Epithelial cell of proximal tubule (primary cell): ENCODE data around the gene AFF3. TPM values are rescaled to one million over a fixed set of nuclear protein-coding genes. Genes with fewer than 3 reads are reported as not detected.
"Not testable (repeated sequence)": the region's sequence is repeated elsewhere in the genome, so short reads cannot be mapped to it uniquely, and the experiment has no call there.

Experiments
- DNase-seq: peaks from one replicate; pipeline ENCODE4 v3.0.0-alpha.2; 2011; ENCODE audit warnings: low read depth
- H3K4me3 ChIP-seq: 2 replicates; pipeline ENCODE4 v1.5.1; 2011; ENCODE audit warnings: low read depth, mild to moderate bottlenecking, low read length
- CTCF ChIP-seq: conservative IDR thresholded peaks from 2 replicates; pipeline ENCODE4 v1.5.1; 2012; ENCODE audit warnings: low read depth, mild to moderate bottlenecking, low read length
- total RNA-seq: library from RNA; depleted of rRNA; stranded (reverse); fragments of >200 nt; gene quantifications from 2 replicates; pipeline ENCODE4 v1.2.3, GENCODE V29; 2015

AFF3 gene
- total RNA-seq, 1 donor from 2014 or later = 0.35 TPM

DNA sequence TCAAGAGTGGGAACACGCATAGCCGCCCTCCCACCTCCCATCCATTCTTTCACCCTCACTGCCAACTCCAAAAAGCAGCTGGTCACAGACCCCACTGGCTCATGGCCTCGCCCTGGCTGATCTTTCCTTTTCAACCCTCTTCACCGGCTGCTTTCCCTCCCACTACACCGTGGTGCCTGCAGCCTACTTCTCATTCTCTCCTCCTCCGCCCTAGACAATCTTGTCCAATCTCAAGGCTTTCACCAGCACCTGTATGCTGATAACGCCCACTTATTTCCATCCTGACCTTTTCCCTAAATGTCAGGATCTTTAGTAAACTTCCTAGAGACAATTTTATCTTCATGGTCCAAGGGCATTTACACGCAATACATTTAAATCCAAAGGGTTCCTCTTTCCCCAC is 50.6 kb downstream of the AFF3 start:
- not testable (repeated sequence) for H3K4me3 ChIP-seq, DNase-seq

- not testable (repeated sequence) for DNase-seq
Observed at GRCh38 chr2:100085744-100086143, 56.6 kb downstream of the AFF3 start.

GRCh38 chr2:100083421-100084216 is 58.8 kb downstream of the AFF3 start:
- not testable (repeated sequence) for DNase-seq, H3K4me3 ChIP-seq

More at GRCh38 chr2:100085744-100086143, 56.6 kb downstream of the AFF3 start:
- H3K4me3 ChIP-seq = not testable (repeated sequence)

DNA sequence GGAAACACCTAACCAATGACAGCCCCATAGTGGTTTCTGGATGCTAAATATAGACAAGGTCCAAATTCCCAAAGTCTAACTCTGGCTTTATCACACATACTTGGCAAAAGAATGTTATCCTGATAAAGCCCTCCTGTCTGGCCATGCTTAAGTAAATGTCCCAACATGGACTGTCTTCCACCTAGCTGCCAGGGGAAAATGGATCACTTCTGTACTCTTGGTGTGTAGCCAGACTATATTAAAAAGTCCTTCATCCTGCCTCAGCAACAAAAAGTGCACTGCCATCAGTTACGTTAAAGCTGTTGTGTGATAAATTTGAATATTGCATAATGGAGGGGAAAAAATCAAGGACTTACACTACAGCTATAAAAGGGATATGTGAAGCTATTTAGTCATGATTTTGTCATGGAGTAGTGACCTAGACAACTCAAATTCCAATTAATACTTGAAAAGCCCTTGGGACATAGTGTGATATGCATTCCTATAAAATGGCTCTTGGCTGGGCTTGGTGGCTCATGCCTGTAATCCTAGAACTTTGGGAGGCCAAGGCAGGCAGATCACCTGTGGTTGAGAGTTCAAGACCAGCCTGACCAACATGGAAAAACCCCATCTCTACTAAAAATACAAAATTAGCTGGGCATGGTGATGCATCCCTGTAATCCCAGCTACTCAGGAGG is 60.0 kb downstream of the AFF3 start:
- H3K4me3 ChIP-seq, DNase-seq: not testable (repeated sequence)

DNA sequence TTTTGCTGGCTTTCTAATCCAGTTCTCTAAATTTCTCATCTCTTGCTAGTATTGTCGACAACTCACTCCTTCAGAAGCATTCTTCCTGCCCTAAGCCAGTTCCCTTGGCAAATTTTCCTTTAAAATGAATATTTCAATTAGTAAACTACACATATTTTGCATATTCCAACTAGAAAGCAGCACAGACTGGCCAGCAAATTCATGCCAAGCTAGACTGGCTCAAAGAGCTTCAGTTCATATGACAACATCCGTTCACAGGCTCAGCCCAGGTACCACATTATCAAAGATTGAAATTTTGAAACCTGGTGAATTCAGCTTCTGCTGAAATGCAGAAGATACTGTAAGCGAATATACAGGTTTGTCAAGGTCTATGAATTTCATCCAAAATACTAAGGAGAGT is 64.5 kb downstream of the AFF3 start:
- H3K4me3 ChIP-seq = no peak overlapping the region
- no peak for DNase-seq
- no peak for TF ChIP-seq CTCF

DNA sequence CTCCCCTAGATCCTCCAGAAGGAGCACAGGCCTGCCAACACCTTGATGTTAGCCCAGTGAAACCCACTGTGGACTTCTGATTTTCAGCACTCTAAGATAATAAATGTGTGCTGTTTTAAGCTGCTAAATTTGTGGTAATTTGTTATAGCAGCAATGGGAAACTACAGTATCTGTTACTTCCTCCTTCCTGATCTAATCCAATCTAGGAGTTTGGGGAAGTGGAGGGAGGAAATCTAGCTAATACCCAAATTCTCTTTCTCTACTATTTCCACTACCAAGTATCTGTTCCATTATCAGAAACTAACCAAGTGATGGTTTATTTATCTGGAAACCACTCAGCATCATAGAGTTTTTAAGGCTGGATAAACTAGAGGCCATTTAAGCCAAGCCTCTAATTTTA is 64.9 kb downstream of the AFF3 start:
- TF ChIP-seq CTCF = no peak
- H3K4me3 ChIP-seq = no peak overlapping the region
- no peak for DNase-seq

DNA sequence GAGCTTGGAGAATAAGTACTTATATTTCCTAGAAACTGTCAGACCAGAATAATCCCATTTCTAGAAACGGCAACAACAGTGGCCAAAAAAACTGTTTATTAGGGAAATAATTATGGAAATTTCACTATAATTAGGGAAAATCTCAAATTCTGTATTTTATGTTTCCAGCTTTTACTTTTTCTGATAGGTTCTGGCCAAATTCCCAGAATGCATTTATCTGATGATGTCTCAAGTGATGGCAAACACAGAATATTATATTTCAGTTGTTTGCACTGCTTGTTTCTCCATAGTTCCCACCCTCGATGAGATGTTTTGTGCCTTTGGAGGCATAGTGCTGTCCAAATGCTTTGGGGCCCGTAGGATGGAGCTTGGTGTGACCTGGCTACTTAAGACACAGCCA is 66.9 kb downstream of the AFF3 start:
- no peak for DNase-seq
- H3K4me3 ChIP-seq = no peak overlapping the region
- no peak for TF ChIP-seq CTCF

DNA sequence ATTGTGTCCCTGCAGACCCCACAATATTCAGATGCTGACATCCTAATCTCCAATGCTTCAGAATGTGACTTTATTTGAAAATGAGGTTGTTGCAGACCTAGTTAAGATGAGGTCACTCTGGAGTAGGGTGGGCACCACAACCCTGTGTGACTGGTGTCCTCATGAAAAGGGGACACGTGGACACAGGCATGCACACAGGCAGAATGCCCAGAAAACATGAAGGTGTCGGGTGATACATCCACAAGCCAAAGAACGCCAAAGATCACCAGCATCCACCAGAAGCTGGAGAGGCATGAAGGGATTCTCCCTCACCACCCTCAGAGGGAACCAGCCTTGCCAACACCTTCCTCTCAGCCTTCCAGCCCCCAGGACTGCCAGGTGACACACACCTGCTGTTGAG is 69.3 kb downstream of the AFF3 start:
- no peak for TF ChIP-seq CTCF
- H3K4me3 ChIP-seq = no peak overlapping the region
- DNase-seq = no peak

GRCh38 chr2:100072503-100072902 is 69.9 kb downstream of the AFF3 start:
- H3K4me3 ChIP-seq = no peak overlapping the region
- DNase-seq = no peak
- no peak for TF ChIP-seq CTCF
